HK-2 (cell line): ENCODE data around the gene DNASE2.

Experiments used
- DNase-seq: peaks from one replicate; pipeline ENCODE4 v3.0.0-alpha.2; 2018; ENCODE audit not compliant: unreplicated experiment

DNASE2 gene

GRCh38 chr19:12886651-12886968 lies 5.4 kb upstream of the DNASE2 start:
- DNase-seq = no peak

DNA sequence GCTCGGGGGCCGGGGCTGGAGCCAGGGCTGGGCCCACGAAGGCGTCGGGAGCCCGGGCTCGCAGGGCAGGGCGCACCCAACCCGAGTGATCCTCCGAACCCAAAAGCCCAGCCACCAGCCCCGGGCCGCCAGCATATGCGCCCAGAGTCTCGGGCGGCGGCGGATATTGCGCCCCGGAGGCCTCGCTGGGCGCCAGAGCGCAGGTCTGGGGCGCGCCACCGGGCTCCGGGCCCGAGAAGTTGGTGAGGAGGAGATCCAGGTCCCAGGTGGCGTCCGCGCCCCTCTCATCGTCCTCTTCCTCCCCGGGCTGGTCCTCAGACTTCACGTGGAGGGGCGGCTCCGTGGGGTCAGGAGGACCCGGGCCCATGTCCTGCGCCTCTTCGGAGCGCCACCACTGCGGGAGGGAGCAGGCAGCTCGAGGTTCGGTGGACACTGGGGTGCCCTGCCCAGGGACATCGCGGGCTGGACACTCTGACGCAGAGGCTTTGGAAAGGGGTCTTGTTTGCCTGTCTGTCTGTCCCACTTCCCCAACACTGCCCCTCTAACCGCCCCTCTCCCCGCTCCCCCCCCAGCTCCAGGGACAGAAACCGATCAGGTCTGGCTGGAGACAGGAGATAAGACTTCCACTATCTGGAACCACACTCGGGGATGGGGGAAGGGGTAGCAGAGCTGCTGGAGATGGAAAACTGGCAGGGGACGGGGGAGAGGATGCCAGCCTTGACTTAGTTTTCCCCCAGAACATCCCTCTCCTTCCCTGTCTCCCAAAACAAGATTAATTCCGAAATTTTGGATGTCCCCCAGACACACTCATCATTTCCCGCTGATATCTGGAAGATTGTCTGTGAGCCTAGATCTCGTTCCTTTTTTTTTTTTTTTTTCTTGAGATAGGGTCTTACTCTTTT lies 4.8 kb upstream of the DNASE2 start:
- DNase-seq = no peak

DNA sequence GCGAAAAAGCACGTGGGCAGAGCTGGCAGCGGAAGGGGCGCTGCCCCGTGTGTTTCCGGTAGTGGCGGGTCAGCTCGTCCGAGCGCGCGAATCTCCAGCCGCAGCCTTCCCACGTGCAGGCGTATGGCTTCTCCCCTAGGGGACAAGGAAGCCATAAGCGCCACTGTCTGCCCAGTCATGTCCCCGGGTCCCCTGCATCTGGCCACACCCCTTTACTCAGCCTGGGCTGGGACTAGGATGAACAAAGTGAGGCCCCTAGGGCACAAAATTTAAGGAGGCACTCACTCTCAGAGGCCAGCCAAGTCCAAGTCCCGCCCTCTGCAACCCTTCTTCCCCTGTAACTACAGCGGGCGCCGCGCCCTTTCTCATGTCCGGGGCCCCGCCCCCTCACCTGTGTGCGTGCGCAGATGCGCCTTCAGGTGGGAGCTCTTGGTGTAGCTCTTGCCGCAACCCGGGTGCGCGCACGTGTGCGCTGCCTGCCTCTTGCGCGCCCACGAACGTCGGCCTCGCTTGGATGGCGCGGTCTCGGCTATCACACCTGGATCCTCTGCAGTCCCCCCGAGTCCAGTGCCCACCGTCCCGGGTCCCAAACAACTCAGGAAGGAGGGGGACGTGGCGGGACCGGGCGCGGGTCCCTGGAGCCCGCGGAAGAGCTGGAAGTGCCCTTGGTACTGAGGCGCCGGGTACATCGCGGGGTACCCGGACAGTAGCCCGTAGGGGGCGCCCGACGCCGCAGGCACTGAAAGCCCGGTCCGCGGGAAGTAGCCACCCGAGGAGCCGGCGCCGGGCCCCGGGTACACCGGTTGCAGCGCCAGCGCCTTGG lies 3.9 kb upstream of the DNASE2 start:
- DNase-seq = no peak

DNA sequence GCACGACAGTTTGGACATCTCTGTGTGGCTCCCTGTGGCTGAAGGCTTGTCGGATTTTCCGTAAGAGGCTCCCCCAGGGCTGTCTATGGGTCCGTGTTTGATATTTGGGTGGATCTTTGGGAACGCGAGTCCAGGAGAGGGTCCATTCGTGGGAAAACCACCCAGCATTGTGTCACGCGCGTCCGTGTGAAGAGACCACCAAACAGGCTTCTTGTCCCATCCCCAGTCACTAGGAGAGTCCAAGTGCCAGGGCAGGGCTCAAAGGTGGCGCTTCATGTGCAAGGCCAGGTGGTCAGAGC lies 3.3 kb upstream of the DNASE2 start:
- no peak for DNase-seq

- DNase-seq = no peak
These were observed 3.0 kb upstream of the DNASE2 start for GRCh38 chr19:12884202-12884601.

GRCh38 chr19:12882589-12882988 lies 1.3 kb upstream of the DNASE2 start:
- DNase-seq = no peak

- peak; percentile 41 for DNase-seq
These were observed 588 bp downstream of the DNASE2 start for GRCh38 chr19:12880551-12881171.

GRCh38 chr19:12875086-12875485 lies 6.2 kb downstream of the DNASE2 start:
- DNase-seq = no peak

GRCh38 chr19:12873891-12874745 lies 7.1 kb downstream of the DNASE2 start:
- DNase-seq = no peak

- DNase-seq = no peak
These were observed 8.0 kb downstream of the DNASE2 start for GRCh38 chr19:12872941-12873890.

DNA sequence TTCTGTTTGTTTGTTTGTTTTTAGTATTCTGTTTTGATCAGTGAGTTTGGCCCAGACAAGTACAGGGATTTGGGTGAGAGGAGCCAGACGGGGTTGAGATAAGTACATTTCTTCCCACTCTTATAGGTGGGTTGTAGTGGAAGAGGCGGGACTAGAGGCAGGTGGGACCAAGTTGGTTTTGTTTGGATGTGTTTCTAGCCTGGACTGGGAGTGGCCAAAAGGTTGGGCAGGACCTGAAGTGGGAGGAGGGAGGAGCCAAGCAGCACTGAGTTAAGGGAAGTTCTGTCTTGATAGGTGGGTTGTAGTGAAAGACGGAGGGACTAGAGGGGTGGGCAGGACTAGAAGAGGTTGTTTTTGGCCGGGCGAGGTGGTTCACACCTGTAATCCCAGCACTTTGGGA lies 9.0 kb downstream of the DNASE2 start:
- no peak for DNase-seq

- DNase-seq = no peak
These were observed 9.6 kb downstream of the DNASE2 start for GRCh38 chr19:12871681-12872080.

DNA sequence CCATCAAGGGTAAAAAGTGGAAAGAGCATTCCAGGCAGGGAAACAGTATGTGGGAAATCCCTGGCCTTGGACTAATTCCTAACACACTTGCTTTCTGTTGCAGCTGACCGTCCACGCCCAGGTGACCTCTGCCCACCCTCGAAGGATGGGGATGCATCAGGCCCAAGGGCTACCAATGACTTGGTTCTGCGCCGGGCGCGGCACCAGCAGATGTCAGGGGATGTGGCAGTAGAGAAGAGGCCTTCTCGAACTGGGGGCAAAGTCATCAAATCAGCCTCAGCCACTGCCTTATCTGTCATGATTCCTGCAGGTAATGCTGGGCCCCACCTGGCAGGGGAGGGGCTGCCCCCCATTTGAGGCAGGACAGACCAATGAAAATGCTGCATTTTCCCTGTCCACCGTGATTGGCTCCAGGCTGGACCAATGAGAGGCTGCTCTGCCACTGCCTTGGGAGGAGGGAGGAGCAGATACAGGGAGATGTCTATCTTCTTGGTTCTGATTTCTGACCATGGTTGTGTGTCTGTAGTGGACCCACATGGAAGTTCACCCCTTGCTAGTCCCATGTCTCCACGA lies 12.6 kb downstream of the DNASE2 start:
- DNase-seq = no peak

GRCh38 chr19:12867120-12868099 lies 13.8 kb downstream of the DNASE2 start:
- DNase-seq = no peak

DNA sequence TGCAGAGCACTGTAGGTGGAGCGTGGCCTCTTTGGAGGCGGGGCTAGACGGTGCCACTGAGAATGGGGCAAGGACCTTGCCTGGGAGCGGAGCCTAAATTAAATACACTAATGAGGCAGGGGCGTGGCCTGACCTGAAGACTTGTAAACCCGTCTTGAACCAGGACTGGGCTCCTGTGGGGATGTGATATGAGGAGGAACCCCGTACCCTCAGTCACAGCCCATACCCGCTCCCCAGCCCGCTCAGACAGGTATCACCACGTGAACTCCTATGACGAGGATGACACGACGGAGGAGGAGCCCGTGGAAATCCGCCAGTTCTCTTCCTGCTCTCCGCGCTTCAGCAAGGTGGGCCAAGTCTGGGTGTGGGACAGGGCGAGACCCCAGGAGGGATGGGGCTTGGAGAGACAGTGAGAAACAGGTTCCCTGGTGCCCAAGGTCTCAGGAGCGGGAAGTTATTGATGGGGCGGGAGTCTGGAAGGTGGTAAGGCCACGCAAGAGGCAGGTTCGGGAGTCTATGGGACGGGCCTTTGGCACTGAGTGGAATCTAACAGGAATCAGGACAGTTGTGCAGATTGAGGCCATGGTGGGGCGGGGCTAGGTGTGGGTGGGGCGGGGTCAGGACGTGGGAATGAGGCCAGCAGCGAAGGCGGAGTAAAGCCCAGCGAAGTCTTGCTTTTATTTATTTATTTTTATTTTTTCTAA lies 14.7 kb downstream of the DNASE2 start:
- DNase-seq = no peak

DNA sequence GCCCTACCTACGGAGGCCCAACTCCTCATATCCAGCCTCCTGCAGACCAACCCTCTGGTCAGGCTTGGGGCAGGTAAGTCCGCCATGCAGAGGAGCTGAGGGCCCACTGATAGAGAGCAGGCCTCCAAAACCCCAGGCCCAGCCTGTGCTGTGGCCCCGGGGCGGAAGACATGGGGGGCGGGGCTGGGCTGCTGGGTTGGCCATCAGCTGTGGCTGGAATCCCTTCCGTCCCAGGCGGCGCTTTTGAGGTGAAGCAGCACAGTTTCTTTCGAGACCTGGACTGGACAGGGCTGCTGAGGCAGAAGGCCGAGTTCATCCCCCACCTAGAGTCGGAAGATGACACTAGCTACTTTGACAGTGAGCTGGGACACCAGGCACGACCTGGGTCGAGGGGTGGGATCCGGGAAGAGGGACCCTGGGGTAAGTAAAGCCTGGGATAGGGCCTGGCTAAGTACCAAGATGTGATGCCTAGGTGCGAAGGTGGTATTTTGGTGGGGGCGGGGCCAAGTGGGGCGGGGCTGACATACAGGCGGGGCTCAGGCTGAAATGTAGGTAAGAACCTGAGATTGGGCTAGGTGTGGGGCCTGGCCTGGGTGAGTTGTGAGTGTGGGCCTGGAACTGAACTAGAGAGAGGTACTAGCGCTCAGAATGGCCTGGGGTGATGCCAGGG lies 15.4 kb downstream of the DNASE2 start:
- no peak for DNase-seq

DNA sequence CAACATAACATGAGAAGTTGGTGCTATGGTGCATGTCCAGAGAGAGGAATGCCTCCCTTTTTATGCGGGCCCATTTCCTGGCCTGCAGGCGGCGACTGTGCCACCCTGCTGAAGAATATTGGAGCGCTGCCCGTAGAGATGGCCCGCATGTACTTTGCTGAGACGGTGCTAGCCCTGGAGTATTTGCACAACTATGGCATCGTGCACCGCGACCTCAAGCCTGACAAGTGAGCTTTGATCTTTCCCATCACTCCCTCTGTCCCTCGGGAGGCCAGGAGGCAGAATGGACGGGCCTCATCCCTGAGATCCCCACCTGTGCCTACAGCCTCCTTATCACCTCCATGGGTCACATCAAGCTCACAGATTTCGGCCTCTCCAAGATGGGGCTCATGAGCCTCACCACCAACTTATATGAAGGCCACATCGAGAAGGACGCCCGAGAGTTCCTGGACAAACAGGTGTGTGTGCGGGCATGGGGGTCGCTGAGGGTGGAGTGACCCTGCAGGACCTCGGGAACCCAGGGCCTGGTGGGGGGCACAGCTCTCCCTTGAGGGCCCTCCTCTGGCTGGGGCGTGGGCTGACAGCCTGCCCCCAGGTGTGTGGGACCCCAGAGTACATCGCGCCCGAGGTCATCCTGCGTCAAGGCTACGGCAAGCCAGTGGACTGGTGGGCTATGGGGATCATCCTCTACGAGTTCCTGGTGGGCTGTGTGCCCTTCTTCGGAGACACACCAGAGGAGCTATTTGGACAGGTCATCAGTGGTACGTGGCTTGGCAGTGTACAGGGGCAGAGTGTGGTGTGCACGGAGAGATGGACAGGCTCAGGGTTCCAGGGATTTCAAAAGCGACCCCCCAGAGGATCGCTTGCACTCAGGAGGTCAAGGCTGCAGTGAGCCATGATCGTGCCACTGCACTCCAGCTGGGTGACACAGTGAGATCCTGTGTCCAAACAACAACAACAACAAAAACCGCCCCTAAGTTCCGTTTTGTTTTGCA lies 16.2 kb downstream of the DNASE2 start:
- DNase-seq = no peak
